HL-60/S4 treated with retinoic acid at 250 ng/mL for 4 days and 3 days (cell line): ENCODE results near the gene BBIP1.

Experiments used
- in situ Hi-C: fragments of 300-500 bp; cut with MboI; formaldehyde crosslinking; loops from 2 replicates; pipeline ENCODE4 v1.7.0; 2022; ENCODE audit warnings: low sequenced_read_pairs

Gene BBIP1

GRCh38 chr10:110865186-110865808 is 53.7 kb downstream of the BBIP1 start:
- in situ Hi-C loops = loop anchor here (25.0 kb wide), 1 partner anchor 553 kb away; the partner anchor contains the start of gene SMNDC1

GRCh38 chr10:110864662-110865140 is 54.3 kb downstream of the BBIP1 start:
- in situ Hi-C loops = loop anchor here (25.0 kb wide), 1 partner anchor 552 kb away; the partner anchor contains the start of gene SMNDC1

- in situ Hi-C loops = loop anchor here (25.0 kb wide), 1 partner anchor 552 kb away; the partner anchor contains the start of gene SMNDC1
These were observed 55.0 kb downstream of the BBIP1 start for GRCh38 chr10:110863956-110864355.

- in situ Hi-C loops = loop anchor here (25.0 kb wide), 1 partner anchor 551 kb away; the partner anchor contains the start of gene SMNDC1
These were observed 55.6 kb downstream of the BBIP1 start for GRCh38 chr10:110863361-110863760.

- in situ Hi-C loops = loop anchor here (25.0 kb wide), 1 partner anchor 551 kb away; the partner anchor contains the start of gene SMNDC1
These were observed 56.0 kb downstream of the BBIP1 start for GRCh38 chr10:110862961-110863360.

- in situ Hi-C loops = loop anchor here (25.0 kb wide), 1 partner anchor 550 kb away; the partner anchor contains the start of gene SMNDC1
These were observed 56.9 kb downstream of the BBIP1 start for GRCh38 chr10:110861930-110862649.

GRCh38 chr10:110861476-110861875 is 57.5 kb downstream of the BBIP1 start:
- in situ Hi-C loops = loop anchor here (25.0 kb wide), 1 partner anchor 549 kb away; the partner anchor contains the start of gene SMNDC1

GRCh38 chr10:110860576-110861241 is 58.3 kb downstream of the BBIP1 start:
- in situ Hi-C loops = loop anchor here (25.0 kb wide), 1 partner anchor 548 kb away; the partner anchor contains the start of gene SMNDC1

- in situ Hi-C loops = loop anchor here (25.0 kb wide), 1 partner anchor 548 kb away; the partner anchor contains the start of gene SMNDC1
These were observed 59.0 kb downstream of the BBIP1 start for GRCh38 chr10:110859973-110860376.

- in situ Hi-C loops = loop anchor here (25.0 kb wide), 1 partner anchor 547 kb away; the partner anchor contains the start of gene SMNDC1
These were observed 59.6 kb downstream of the BBIP1 start for GRCh38 chr10:110859206-110859972.

GRCh38 chr10:110858297-110858934 is 60.6 kb downstream of the BBIP1 start:
- in situ Hi-C loops = loop anchor here (25.0 kb wide), 1 partner anchor 546 kb away; the partner anchor contains the start of gene SMNDC1

- in situ Hi-C loops = loop anchor here (25.0 kb wide), 1 partner anchor 545 kb away; the partner anchor contains the start of gene SMNDC1
These were observed 61.5 kb downstream of the BBIP1 start for GRCh38 chr10:110857265-110858171.

GRCh38 chr10:110853921-110854605 is 64.9 kb downstream of the BBIP1 start:
- in situ Hi-C loops = loop anchor here (25.0 kb wide), 1 partner anchor 542 kb away; the partner anchor contains the start of gene SMNDC1

GRCh38 chr10:110852947-110853346 is 66.0 kb downstream of the BBIP1 start:
- in situ Hi-C loops = loop anchor here (25.0 kb wide), 1 partner anchor 541 kb away; the partner anchor contains the start of gene SMNDC1

GRCh38 chr10:110852255-110852896 is 66.6 kb downstream of the BBIP1 start:
- in situ Hi-C loops = loop anchor here (25.0 kb wide), 1 partner anchor 540 kb away; the partner anchor contains the start of gene SMNDC1

- in situ Hi-C loops = loop anchor here (25.0 kb wide), 1 partner anchor 539 kb away; the partner anchor contains the start of gene SMNDC1
These were observed 67.9 kb downstream of the BBIP1 start for GRCh38 chr10:110851020-110851612.
